SK-N-SH (cell line): Measurements from ENCODE around the gene SLC7A8. TPM values are rescaled to one million over a fixed set of nuclear protein-coding genes. Genes with fewer than 3 reads are reported as not detected.

ENCODE experiments used
- CTCF ChIA-PET: fragments of 300-600, 350-600 bp; formaldehyde crosslinking; extraction: SDS; loops from one replicate; lab custom pipeline; 2021; lab: Yijun Ruan, JAX
- POLR2A ChIA-PET: fragments of 350-600 bp; sonication (Branson Sonifier 250); formaldehyde crosslinking; extraction: SDS; loops from one replicate; lab custom pipeline; 2020; ENCODE audit warnings: antibody characterized with exemption, inconsistent platforms; lab: Yijun Ruan, JAX
- DNase-seq: peaks from one replicate; pipeline ENCODE4 v3.0.0; 2012
- H2AFZ ChIP-seq: fragments of 200-600 bp; sonication (generic); 2 replicates; pipeline ENCODE4 v1.8.1; 2016; ENCODE audit warnings: antibody characterized with exemption, mild to moderate bottlenecking, low read depth
- H3F3A ChIP-seq: fragments of 200-600 bp; sonication (generic); replicated peaks from 2 replicates; pipeline ENCODE3; 2016; ENCODE audit warnings: antibody characterized with exemption, mild to moderate bottlenecking; ENCODE audit not compliant: insufficient read depth
- H3K27ac ChIP-seq, 2 experiments: fragments of 200-500 bp in 1 of 2; fragments of 200-600 bp in 1 of 2; sonication (Bioruptor generic) in 1 of 2; sonication (generic), shearing (Covaris generic) in 1 of 2; 2 replicates each; pipeline versions ENCODE4 v1.5.1 to v1.6.1; 2014 to 2016; ENCODE audit warnings: low read depth in 2 of 2, inconsistent platforms in 1 of 2, low read length in 1 of 2, mild to moderate bottlenecking in 1 of 2, mixed read lengths in 1 of 2
- H3K27me3 ChIP-seq: fragments of 200-600 bp; sonication (generic), shearing (Covaris generic); 2 replicates; pipeline ENCODE4 v1.6.1; 2016; ENCODE audit warnings: mixed run types; ENCODE audit not compliant: insufficient read depth
- H3K36me3 ChIP-seq, 2 experiments: fragments of 200-500 bp in 1 of 2; fragments of 200-600 bp in 1 of 2; sonication (Bioruptor generic) in 1 of 2; sonication (generic) in 1 of 2; replicated peaks in 1 of 2; 2 replicates each; pipeline versions ENCODE3 to v1.5.1; 2014 to 2016; ENCODE audit warnings: low read length in 1 of 2, mild to moderate bottlenecking in 1 of 2; ENCODE audit not compliant: insufficient read depth in 2 of 2, control insufficient read depth in 1 of 2
- H3K4me1 ChIP-seq, 2 experiments: fragments of 200-500 bp in 1 of 2; fragments of 200-600 bp in 1 of 2; sonication (Bioruptor generic) in 1 of 2; sonication (generic), shearing (Covaris generic) in 1 of 2; 2 replicates each; pipeline versions ENCODE4 v1.5.1 to v1.6.1; 2014 to 2016; ENCODE audit warnings: low read depth in 1 of 2, low read length in 1 of 2, mixed run types in 1 of 2; ENCODE audit not compliant: insufficient read depth in 2 of 2, control insufficient read depth in 1 of 2
- H3K4me2 ChIP-seq: fragments of 200-600 bp; sonication (generic), shearing (Covaris generic); 2 replicates; pipeline ENCODE4 v1.6.1; 2017; ENCODE audit warnings: mixed run types
- H3K4me3 ChIP-seq, 2 experiments: fragments of 200-500 bp in 1 of 2; fragments of 200-600 bp in 1 of 2; sonication (Bioruptor generic) in 1 of 2; sonication (generic), shearing (Covaris generic) in 1 of 2; 2 replicates each; pipeline versions ENCODE4 v1.5.1 to v1.8.1; 2014 to 2016; ENCODE audit warnings: low read depth in 2 of 2, inconsistent platforms in 1 of 2, low read length in 1 of 2, mild to moderate bottlenecking in 1 of 2, mixed read lengths in 1 of 2, moderate library complexity in 1 of 2
- H3K79me2 ChIP-seq: fragments of 200-600 bp; sonication (generic); 2 replicates; pipeline ENCODE4 v1.8.1; 2017; ENCODE audit warnings: mild to moderate bottlenecking; ENCODE audit not compliant: insufficient read depth
- H3K9ac ChIP-seq: fragments of 200-600 bp; sonication (generic); 2 replicates; pipeline ENCODE4 v1.6.1; 2017; ENCODE audit warnings: mixed run types
- H3K9me2 ChIP-seq: fragments of 200-600 bp; sonication (generic); 2 replicates; pipeline ENCODE4 v1.6.1; 2017; ENCODE audit warnings: mixed run types
- H3K9me3 ChIP-seq: fragments of 200-600 bp; sonication (generic); 2 replicates; pipeline ENCODE4 v1.6.1; 2017; ENCODE audit warnings: mixed run types, mild to moderate bottlenecking, moderate library complexity
- H4K20me1 ChIP-seq: fragments of 200-600 bp; sonication (generic); 2 replicates; pipeline ENCODE4 v1.6.1; 2017; ENCODE audit warnings: mild to moderate bottlenecking, mixed run types; ENCODE audit not compliant: insufficient read depth
- CHD2 ChIP-seq: fragments of 150-350 bp; IDR thresholded peaks from 2 replicates; pipeline ENCODE4 v1.6.1; 2018; ENCODE audit warnings: low read length; ENCODE audit not compliant: partially characterized antibody
- ELF1 ChIP-seq: IDR thresholded peaks from 2 replicates; pipeline ENCODE4 v1.4.0; 2012
- EP300 ChIP-seq, 2 experiments: IDR thresholded peaks; 2 replicates each; pipeline versions ENCODE4 v1.4.0 to v1.6.1; 2012; ENCODE audit warnings: borderline replicate concordance in 1 of 2, low read depth in 1 of 2, low read length in 1 of 2
- FOSL2 ChIP-seq: IDR thresholded peaks from 2 replicates; pipeline ENCODE4 v1.4.0; 2012; ENCODE audit warnings: low read depth, mild to moderate bottlenecking, moderate library complexity, borderline replicate concordance
- FOXJ3 ChIP-seq: sonication (generic); formaldehyde crosslinking; IDR thresholded peaks from 2 replicates; pipeline ENCODE4 v1.5.1; 2020; ENCODE audit warnings: mild to moderate bottlenecking, missing genetic modification reagents
- FOXM1 ChIP-seq: IDR thresholded peaks from 2 replicates; pipeline ENCODE4 v1.4.0; 2012; ENCODE audit warnings: low read depth, mild to moderate bottlenecking
- GABPA ChIP-seq: IDR thresholded peaks from 2 replicates; pipeline ENCODE4 v1.4.0; 2012; ENCODE audit warnings: low read depth, mild to moderate bottlenecking
- GATA2 ChIP-seq: sonication (generic); formaldehyde crosslinking; IDR thresholded peaks from 2 replicates; pipeline ENCODE4 v1.5.0; 2020; ENCODE audit warnings: mild to moderate bottlenecking, missing genetic modification reagents
- MXI1 ChIP-seq: IDR thresholded peaks from 2 replicates; pipeline ENCODE4 v1.6.1; 2012; ENCODE audit warnings: mild to moderate bottlenecking, low read depth, low read length, improper control_type of control experiment
- NFIC ChIP-seq: IDR thresholded peaks from 2 replicates; pipeline ENCODE4 v1.4.0; 2012; ENCODE audit warnings: borderline replicate concordance
- NRF1 ChIP-seq: IDR thresholded peaks from 2 replicates; pipeline ENCODE4 v1.6.1; 2012; ENCODE audit warnings: low read depth, mild to moderate bottlenecking, low read length
- POLR2AphosphoS5 ChIP-seq: IDR thresholded peaks from 2 replicates; pipeline ENCODE4 v1.6.1; 2012; ENCODE audit warnings: low read depth, low read length
- RXRA ChIP-seq: IDR thresholded peaks from 2 replicates; pipeline ENCODE4 v1.4.0; 2012; ENCODE audit warnings: low read depth, mild to moderate bottlenecking, borderline replicate concordance
- SIN3A ChIP-seq: IDR thresholded peaks from 2 replicates; pipeline ENCODE4 v1.6.1; 2012; ENCODE audit warnings: low read depth, mild to moderate bottlenecking, low read length, moderate library complexity, borderline replicate concordance
- SMC3 ChIP-seq: IDR thresholded peaks from 2 replicates; pipeline ENCODE4 v1.6.1; 2012; ENCODE audit warnings: low read depth, low read length, improper control_type of control experiment
- TAF1 ChIP-seq: IDR thresholded peaks from 2 replicates; pipeline ENCODE4 v1.6.1; 2012; ENCODE audit warnings: low read depth, mild to moderate bottlenecking, low read length, moderate library complexity, borderline replicate concordance
- TCF12 ChIP-seq: IDR thresholded peaks from 2 replicates; pipeline ENCODE4 v1.4.0; 2012
- TEAD4 ChIP-seq: IDR thresholded peaks from 2 replicates; pipeline ENCODE4 v1.4.0; 2012; ENCODE audit warnings: mild to moderate bottlenecking, borderline replicate concordance; ENCODE audit not compliant: insufficient read depth
- WGBS: methylation state at CpG from one replicate; pipeline ENCODE4 v1.1.6; 2017; ENCODE audit warnings: low lambda C conversion rate; 5-methylcytosine and 5-hydroxymethylcytosine counted together
- polyA plus RNA-seq, 3 experiments: library from polyadenylated mRNA; depleted of rRNA; stranded (reverse); fragments of >200 nt; gene quantifications; 2 replicates each; pipeline ENCODE4 v1.2.3, GENCODE V29; 2012
- TF ChIP-seq, protein P1 (sequence below): IDR thresholded peaks from 2 replicates; pipeline ENCODE4 v1.4.0; 2012; ENCODE audit warnings: low read depth, borderline replicate concordance
- TF ChIP-seq, protein P2 (sequence below): IDR thresholded peaks from 2 replicates; pipeline ENCODE4; 2012
- TF ChIP-seq, protein P3 (sequence below): fragments of 150-350 bp; IDR thresholded peaks from 2 replicates; pipeline ENCODE4 v1.6.1; 2017; ENCODE audit warnings: antibody characterized with exemption, low read length, low read depth, borderline replicate concordance

The SLC7A8 gene
- polyA plus RNA-seq, 1 of the 3 experiments (the other 2 are of a cell fraction) = 1.4 TPM

DNA sequence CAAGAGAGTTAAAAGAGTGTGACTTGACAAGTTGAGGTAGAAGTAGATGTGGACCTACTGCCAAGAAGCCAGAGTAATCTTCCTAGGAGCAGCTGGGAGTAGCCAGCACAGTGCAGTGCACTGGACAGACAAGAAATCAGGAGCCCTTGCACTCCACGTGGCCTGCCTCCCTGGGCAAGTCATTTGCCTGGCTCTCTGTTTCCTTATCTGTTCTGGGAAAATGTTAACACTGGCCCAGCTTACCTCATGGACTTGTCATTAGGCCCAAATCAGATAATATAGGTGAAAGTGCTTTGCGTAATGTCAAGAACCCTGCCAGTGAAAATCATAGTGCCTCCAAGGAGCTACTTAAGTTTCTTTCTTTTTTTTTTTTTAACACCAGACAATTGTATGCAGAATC lies 19.2 kb downstream of the SLC7A8 start:
- POLR2A ChIA-PET = no interaction called here
- Histone ChIP-seq H3K79me2 (no peaks in the 10 kb centered on the region), H3F3A (no peaks in the 10 kb centered on the region), H3K9ac (no peak overlapping the region), H2AFZ (no peak overlapping the region), H4K20me1 (no peaks in the 10 kb centered on the region), H3K9me3 (no peaks in the 10 kb centered on the region), H3K4me3 (no peak overlapping the region), H3K36me3 (no peaks in the 10 kb centered on the region), H3K9me2 (no peaks in the 10 kb centered on the region), H3K27me3 (no peaks in the 10 kb centered on the region), H3K4me1 (peaks cover 0 to 16% of the 10 kb centered on the region in 2 experiments; a peak in 2 of 4 replicates)
- no peak for DNase-seq
- CTCF ChIA-PET = interaction anchor here (1.0 to 2.8 kb wide), 2 partner anchors 17 to 43 kb away, joined by 3 to 19 read pairs; no protein-coding TSS in a partner anchor
- no peak for TF ChIP-seq ELF1
- no peak for TF ChIP-seq RXRA
- no peak for TF ChIP-seq NRF1
- no peak for TF ChIP-seq FOSL2
- TF ChIP-seq TAF1 = no peak
- no peak for TF ChIP-seq CHD2
- TF ChIP-seq GABPA = no peak
- TF ChIP-seq, protein P1, sequence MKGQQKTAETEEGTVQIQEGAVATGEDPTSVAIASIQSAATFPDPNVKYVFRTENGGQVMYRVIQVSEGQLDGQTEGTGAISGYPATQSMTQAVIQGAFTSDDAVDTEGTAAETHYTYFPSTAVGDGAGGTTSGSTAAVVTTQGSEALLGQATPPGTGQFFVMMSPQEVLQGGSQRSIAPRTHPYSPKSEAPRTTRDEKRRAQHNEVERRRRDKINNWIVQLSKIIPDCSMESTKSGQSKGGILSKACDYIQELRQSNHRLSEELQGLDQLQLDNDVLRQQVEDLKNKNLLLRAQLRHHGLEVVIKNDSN = no peak
- TF ChIP-seq, protein P2, sequence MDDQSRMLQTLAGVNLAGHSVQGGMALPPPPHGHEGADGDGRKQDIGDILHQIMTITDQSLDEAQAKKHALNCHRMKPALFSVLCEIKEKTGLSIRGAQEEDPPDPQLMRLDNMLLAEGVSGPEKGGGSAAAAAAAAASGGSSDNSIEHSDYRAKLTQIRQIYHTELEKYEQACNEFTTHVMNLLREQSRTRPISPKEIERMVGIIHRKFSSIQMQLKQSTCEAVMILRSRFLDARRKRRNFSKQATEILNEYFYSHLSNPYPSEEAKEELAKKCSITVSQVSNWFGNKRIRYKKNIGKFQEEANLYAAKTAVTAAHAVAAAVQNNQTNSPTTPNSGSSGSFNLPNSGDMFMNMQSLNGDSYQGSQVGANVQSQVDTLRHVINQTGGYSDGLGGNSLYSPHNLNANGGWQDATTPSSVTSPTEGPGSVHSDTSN = no peak
- TF ChIP-seq SIN3A = no peak
- TF ChIP-seq FOXM1 = no peak
- TF ChIP-seq, all 33 proteins: peak for 0
- 48% methylated on average over 2 of the region's 2 CpGs for WGBS
- Histone ChIP-seq H3K27ac (no peak overlapping the region), H3K4me2 (no peak overlapping the region)

DNA sequence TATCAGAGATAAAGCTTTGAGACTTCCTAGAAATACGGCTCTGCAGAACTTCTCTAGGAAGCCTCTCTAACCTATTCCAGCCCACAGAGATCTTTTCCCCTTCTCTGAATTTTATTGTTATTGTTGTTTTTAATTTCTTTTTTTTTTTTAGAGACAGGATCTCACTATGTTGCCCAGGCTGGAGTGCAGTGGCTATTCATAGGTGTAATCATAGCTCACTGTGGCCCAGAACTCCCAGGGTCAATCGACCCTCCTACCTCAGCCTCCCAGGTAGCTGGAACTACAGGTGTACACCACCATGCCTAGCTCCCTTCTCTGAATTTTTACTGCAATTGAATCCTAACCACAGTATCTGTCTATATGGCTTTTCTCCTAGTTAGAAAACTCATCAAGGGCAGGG lies 19.6 kb downstream of the SLC7A8 start:
- POLR2A ChIA-PET = no interaction called here
- H3K4me2 ChIP-seq = no peak overlapping the region
- 53% methylated on average over 2 of the region's 2 CpGs for WGBS

More for the DNA sequence above, 19.6 kb downstream of the SLC7A8 start:
- Histone ChIP-seq H3K27me3 (no peaks in the 10 kb centered on the region), H3K4me3 (no peak overlapping the region), H2AFZ (no peak overlapping the region), H3K9ac (no peak overlapping the region), H3K36me3 (no peaks in the 10 kb centered on the region), H3K27ac (no peak overlapping the region), H3K79me2 (no peaks in the 10 kb centered on the region), H3F3A (no peaks in the 10 kb centered on the region), H3K4me1 (peaks cover 0 to 17% of the 10 kb centered on the region in 2 experiments; a peak in 2 of 4 replicates), H3K9me3 (no peaks in the 10 kb centered on the region), H3K9me2 (no peaks in the 10 kb centered on the region), H4K20me1 (no peaks in the 10 kb centered on the region)
- DNase-seq = no peak
- CTCF ChIA-PET = interaction anchor here (0.7 to 2.8 kb wide), 3 partner anchors 18 to 43 kb away, joined by 3 to 19 read pairs (median 3); no protein-coding TSS in a partner anchor
- no peak for TF ChIP-seq EP300 (IDR thresholded peaks at IDR 0.05; ENCODE audit: borderline replicate concordance in 1 of 2, low read depth in 1 of 2, low read length in 1 of 2)
- TF ChIP-seq ELF1 = no peak
- TF ChIP-seq, protein P3, sequence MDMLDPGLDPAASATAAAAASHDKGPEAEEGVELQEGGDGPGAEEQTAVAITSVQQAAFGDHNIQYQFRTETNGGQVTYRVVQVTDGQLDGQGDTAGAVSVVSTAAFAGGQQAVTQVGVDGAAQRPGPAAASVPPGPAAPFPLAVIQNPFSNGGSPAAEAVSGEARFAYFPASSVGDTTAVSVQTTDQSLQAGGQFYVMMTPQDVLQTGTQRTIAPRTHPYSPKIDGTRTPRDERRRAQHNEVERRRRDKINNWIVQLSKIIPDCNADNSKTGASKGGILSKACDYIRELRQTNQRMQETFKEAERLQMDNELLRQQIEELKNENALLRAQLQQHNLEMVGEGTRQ = no peak
- no peak for TF ChIP-seq GABPA
- TF ChIP-seq POLR2AphosphoS5 = no peak
- no peak for TF ChIP-seq CHD2
- TF ChIP-seq TCF12 = no peak
- TF ChIP-seq, protein P2 = no peak
- no peak for TF ChIP-seq FOXJ3 (CRISPR knock-in tag)
- TF ChIP-seq MXI1 = no peak
- TF ChIP-seq GATA2 (CRISPR knock-in tag) = no peak
- no peak for TF ChIP-seq TEAD4
- TF ChIP-seq NFIC = no peak
- TF ChIP-seq SMC3 = no peak
